Lower leg skin (tissue), 3 donors: ENCODE results near the gene KIRREL3.

Experiments
- POLR2A ChIP-seq, 2 donors: fragments of 450-650 bp; IDR thresholded peaks; one replicate each; pipeline ENCODE4 v1.6.1; 2016 to 2017; ENCODE audit warnings: antibody characterized with exemption in 2 of 2, mild to moderate bottlenecking in 1 of 2, moderate library complexity in 1 of 2
- TF ChIP-seq, protein P1 (sequence below), 3 donors: fragments of 450-650 bp; IDR thresholded peaks; one replicate each; pipeline ENCODE4 v1.5.1; 2016; ENCODE audit warnings: antibody characterized with exemption in 3 of 3, mild to moderate bottlenecking in 3 of 3, moderate library complexity in 2 of 3

GRCh38 chr11:126410649-126411048 is 589.9 kb downstream of the KIRREL3 start:
- TF ChIP-seq, protein P1, sequence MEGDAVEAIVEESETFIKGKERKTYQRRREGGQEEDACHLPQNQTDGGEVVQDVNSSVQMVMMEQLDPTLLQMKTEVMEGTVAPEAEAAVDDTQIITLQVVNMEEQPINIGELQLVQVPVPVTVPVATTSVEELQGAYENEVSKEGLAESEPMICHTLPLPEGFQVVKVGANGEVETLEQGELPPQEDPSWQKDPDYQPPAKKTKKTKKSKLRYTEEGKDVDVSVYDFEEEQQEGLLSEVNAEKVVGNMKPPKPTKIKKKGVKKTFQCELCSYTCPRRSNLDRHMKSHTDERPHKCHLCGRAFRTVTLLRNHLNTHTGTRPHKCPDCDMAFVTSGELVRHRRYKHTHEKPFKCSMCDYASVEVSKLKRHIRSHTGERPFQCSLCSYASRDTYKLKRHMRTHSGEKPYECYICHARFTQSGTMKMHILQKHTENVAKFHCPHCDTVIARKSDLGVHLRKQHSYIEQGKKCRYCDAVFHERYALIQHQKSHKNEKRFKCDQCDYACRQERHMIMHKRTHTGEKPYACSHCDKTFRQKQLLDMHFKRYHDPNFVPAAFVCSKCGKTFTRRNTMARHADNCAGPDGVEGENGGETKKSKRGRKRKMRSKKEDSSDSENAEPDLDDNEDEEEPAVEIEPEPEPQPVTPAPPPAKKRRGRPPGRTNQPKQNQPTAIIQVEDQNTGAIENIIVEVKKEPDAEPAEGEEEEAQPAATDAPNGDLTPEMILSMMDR (IDR thresholded peaks at IDR 0.05): no peak
- no peak for TF ChIP-seq POLR2A (IDR thresholded peaks at IDR 0.05)
